GM12864 (cell line): Measurements from ENCODE around the gene IGBP1.
"Not testable (repeated sequence)": the region's sequence is repeated elsewhere in the genome, so short reads cannot be mapped to it uniquely, and the experiment has no call there.

ENCODE experiments used
- DNase-seq: peaks from one replicate; pipeline ENCODE4 v3.0.0-alpha.2; 2011; ENCODE audit warnings: low read depth
- H3K4me3 ChIP-seq: 2 replicates; pipeline ENCODE4 v1.5.1; 2011; ENCODE audit warnings: mild to moderate bottlenecking, low read depth, low read length, control low read depth
- CTCF ChIP-seq: IDR thresholded peaks from 2 replicates; pipeline ENCODE4 v1.5.1; 2011; ENCODE audit warnings: low read depth, mild to moderate bottlenecking, moderate library complexity, low read length, control low read depth, inconsistent platforms; ENCODE audit errors: missing control alignments

Gene IGBP1

GRCh38 chrX:70096052-70096451, 37.2 kb upstream of the IGBP1 start:
- no peak for TF ChIP-seq CTCF
- DNase-seq = no peak
- no peak overlapping the region for H3K4me3 ChIP-seq

- TF ChIP-seq CTCF = no peak
- H3K4me3 ChIP-seq = no peak overlapping the region
- DNase-seq = no peak
These were observed 28.0 kb upstream of the IGBP1 start for GRCh38 chrX:70105229-70105628.

GRCh38 chrX:70111436-70112026, 21.7 kb upstream of the IGBP1 start:
- DNase-seq, H3K4me3 ChIP-seq: not testable (repeated sequence)

GRCh38 chrX:70117738-70118137, 15.5 kb upstream of the IGBP1 start:
- DNase-seq = no peak

GRCh38 chrX:70123014-70123413, 10.2 kb upstream of the IGBP1 start:
- not testable (repeated sequence) for DNase-seq, H3K4me3 ChIP-seq

More at GRCh38 chrX:70117738-70118137, 15.5 kb upstream of the IGBP1 start:
- no peak overlapping the region for H3K4me3 ChIP-seq
- TF ChIP-seq CTCF = no peak

GRCh38 chrX:70124678-70125077, 8.6 kb upstream of the IGBP1 start:
- TF ChIP-seq CTCF = no peak
- H3K4me3 ChIP-seq = no peak overlapping the region
- no peak for DNase-seq

GRCh38 chrX:70128071-70128470, 5.2 kb upstream of the IGBP1 start:
- no peak for DNase-seq
- TF ChIP-seq CTCF = no peak
- H3K4me3 ChIP-seq = no peak overlapping the region

- H3K4me3 ChIP-seq = no peak overlapping the region
- no peak for DNase-seq
- no peak for TF ChIP-seq CTCF
These were observed 3.4 kb upstream of the IGBP1 start for GRCh38 chrX:70129816-70130215.
